ENCODE results near the gene CLECL1.
"Not testable (repeated sequence)": the region's sequence is repeated elsewhere in the genome, so short reads cannot be mapped to it uniquely, and the experiment has no call there.

The CLECL1 gene

DNA sequence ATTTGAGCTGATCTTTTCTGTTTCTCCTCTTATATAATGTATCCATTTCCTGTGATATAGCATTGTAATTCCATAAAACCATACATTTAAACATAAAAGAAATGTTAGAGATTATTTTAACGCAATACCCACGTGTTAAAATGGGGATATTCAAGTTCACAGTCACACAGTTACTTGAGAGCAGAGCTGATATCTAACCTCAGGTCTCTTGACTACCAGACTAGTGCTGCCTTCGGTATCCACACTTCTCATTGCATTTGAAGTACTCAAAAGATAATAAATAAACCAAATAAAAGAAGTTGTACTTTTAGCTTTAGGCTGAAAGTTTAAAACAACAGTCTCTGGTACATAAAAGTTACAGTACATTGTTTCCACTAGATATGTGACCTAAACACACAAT, 2.9 kb downstream of the CLECL1 start:
- ATAC-seq (replicated peaks; ENCODE audit: extremely low read depth, poor library complexity, severe bottlenecking) (peak; percentile 52), DNase-seq (ENCODE audit: low spot score in 2 of 2) (no peak)
- H3K36me3 Mint-ChIP-seq (ENCODE audit: insufficient read depth), result no peaks in the 10 kb centered on the region
- peaks cover 10% of the 10 kb centered on the region for H3K4me1 Mint-ChIP-seq
- H3K9me3 Mint-ChIP-seq, result no peaks in the 10 kb centered on the region
- H3K27me3 Mint-ChIP-seq, result no peaks in the 10 kb centered on the region
- H3K4me3 Mint-ChIP-seq, result no peak overlapping the region
- no peak overlapping the region for H3K27ac Mint-ChIP-seq (ENCODE audit: low read depth)

DNA sequence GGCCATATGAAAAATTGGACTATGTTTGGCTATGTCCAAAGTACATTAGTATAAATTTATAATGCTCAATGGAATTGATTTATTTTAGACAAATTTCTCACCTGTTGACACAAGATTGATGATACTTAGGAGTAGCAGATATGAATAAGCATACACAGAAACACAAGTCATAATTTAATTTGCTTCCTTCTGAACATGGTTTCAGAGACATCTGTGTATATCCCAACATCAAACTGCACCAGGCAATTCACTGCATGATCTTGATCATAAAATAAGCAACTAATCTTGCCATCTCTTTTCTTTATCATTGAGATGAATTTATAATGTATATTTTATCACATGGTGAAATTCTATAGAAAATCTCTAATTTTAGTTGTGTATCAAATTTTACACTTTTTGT, 3.8 kb downstream of the CLECL1 start:
- Mint-ChIP-seq H3K27ac (ENCODE audit: low read depth) (no peak overlapping the region), H3K9me3 (no peaks in the 10 kb centered on the region), H3K4me3 (no peak overlapping the region), H3K27me3 (no peaks in the 10 kb centered on the region), H3K36me3 (ENCODE audit: insufficient read depth) (no peaks in the 10 kb centered on the region), H3K4me1 (peaks cover 10% of the 10 kb centered on the region)
- no peak for ATAC-seq (replicated peaks; ENCODE audit: extremely low read depth, poor library complexity, severe bottlenecking)
- DNase-seq (ENCODE audit: low spot score in 2 of 2), result no peak

GRCh38 chr12:9727813-9728212, 5.1 kb downstream of the CLECL1 start:
- no peak overlapping the region for H3K4me3 Mint-ChIP-seq
- H3K27ac Mint-ChIP-seq (ENCODE audit: low read depth), result no peak overlapping the region

DNA sequence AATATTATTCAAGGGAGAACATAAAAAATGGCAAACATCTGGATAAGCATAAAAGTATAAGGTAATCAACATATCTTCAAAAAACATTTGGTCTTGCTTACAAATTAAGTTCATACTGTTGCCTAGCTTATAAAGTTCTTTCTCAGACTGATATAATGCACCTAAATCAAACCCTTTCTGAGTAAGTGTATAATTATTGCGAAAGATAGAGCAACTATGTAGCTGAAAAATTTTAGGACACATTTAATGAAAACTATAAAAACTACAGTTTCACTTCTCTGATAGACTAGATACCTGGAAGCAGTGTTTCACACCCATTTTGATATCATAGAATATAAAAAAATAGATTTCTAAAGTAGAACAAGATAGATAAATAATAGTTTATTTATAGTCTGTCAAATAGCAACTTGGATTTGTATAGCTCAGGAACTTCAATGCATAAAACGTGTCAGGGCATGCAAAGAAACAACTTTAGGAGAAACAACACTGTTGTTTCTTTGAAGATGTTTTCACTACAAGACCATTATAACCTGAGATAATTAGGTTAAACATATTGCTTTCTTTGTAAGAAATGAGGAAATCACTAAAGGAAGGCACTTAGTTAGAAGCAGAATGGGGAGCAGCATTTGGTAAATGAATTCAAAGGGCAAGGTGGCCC, 7.6 kb downstream of the CLECL1 start:
- H3K4me3 Mint-ChIP-seq, result no peak overlapping the region
- H3K4me1 Mint-ChIP-seq, result no peaks in the 10 kb centered on the region

More at GRCh38 chr12:9727813-9728212, 5.1 kb downstream of the CLECL1 start:
- no peak for DNase-seq (ENCODE audit: low spot score in 2 of 2)
- no peaks in the 10 kb centered on the region for H3K36me3 Mint-ChIP-seq (ENCODE audit: insufficient read depth)
- peaks cover 3% of the 10 kb centered on the region for H3K4me1 Mint-ChIP-seq
- ATAC-seq (replicated peaks; ENCODE audit: extremely low read depth, poor library complexity, severe bottlenecking), result no peak
- H3K27me3 Mint-ChIP-seq, result no peaks in the 10 kb centered on the region
- H3K9me3 Mint-ChIP-seq, result no peaks in the 10 kb centered on the region

DNA sequence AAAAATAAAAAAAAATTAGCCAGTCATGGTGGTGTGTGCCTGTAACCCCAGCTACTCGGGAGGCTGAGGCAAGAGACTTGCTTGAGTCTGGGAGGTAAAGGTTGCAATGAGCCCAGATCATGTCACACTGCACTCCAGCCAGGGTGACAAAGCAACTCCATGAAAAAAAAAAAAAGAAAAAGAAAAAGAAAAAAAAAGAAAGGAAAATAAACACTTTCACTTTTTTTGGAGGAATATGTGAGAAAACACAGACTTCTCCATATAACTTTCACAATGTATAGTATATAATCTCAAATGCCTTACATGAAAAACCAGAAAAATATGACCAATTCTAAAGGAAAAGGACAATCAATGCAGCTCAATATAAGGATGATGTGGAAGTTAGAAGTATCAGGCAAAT, 8.9 kb downstream of the CLECL1 start:
- H3K27ac Mint-ChIP-seq (ENCODE audit: low read depth), result no peak overlapping the region
- no peak overlapping the region for H3K4me3 Mint-ChIP-seq
- no peak for DNase-seq (ENCODE audit: low spot score in 2 of 2)
- no peaks in the 10 kb centered on the region for H3K4me1 Mint-ChIP-seq
- no peak for ATAC-seq (replicated peaks; ENCODE audit: extremely low read depth, poor library complexity, severe bottlenecking)
- no peaks in the 10 kb centered on the region for H3K27me3 Mint-ChIP-seq
- H3K36me3 Mint-ChIP-seq (ENCODE audit: insufficient read depth), result peaks cover 2% of the 10 kb centered on the region
- no peaks in the 10 kb centered on the region for H3K9me3 Mint-ChIP-seq

More for the DNA sequence above, 7.6 kb downstream of the CLECL1 start:
- H3K9me3 Mint-ChIP-seq, result no peaks in the 10 kb centered on the region
- H3K27me3 Mint-ChIP-seq, result no peaks in the 10 kb centered on the region
- DNase-seq (ENCODE audit: low spot score in 2 of 2) (no peak), ATAC-seq (replicated peaks; ENCODE audit: extremely low read depth, poor library complexity, severe bottlenecking) (no peak)
- H3K36me3 Mint-ChIP-seq (ENCODE audit: insufficient read depth), result peaks cover 2% of the 10 kb centered on the region
- H3K27ac Mint-ChIP-seq (ENCODE audit: low read depth), result no peak overlapping the region

DNA sequence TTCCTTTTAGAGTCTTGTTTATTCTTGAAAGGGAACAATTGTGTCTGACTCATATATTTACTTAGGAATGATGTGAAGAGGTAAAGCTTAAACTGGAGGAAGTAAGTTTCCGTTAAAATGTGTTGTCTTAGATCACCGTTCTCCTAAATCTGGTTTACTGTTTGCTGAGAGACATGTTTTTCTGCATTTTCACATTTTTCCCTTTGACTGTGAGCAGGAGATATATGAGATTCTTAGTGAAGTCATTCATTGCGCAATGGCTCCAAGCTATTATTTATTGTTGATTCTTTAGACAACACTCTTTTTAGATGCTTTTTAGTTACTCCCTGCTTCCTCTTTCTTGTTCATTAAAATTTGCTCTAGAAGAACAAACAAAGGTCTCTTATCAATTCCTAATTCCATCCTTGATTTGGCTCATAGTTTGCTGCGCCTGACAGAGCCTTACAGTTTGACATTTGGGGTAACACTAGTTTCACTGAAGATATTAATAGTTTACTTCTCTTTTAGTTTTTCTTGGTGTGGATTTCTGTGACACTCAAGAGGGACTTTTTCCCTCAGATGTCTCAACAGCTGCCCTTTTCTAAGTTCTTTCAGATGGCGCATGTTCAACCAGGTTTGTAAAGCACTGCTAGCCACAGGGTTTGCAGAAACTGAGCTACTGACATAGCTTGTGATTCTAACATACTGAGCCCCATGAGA, 11.4 kb downstream of the CLECL1 start:
- Mint-ChIP-seq H3K9me3 (no peaks in the 10 kb centered on the region), H3K36me3 (ENCODE audit: insufficient read depth) (peaks cover 2% of the 10 kb centered on the region), H3K27me3 (no peaks in the 10 kb centered on the region), H3K27ac (ENCODE audit: low read depth) (peak overlapping the region; percentile 39), H3K4me1 (no peaks in the 10 kb centered on the region), H3K4me3 (no peak overlapping the region)
- no peak for DNase-seq (ENCODE audit: low spot score in 2 of 2)
- no peak for ATAC-seq (replicated peaks; ENCODE audit: extremely low read depth, poor library complexity, severe bottlenecking)

DNA sequence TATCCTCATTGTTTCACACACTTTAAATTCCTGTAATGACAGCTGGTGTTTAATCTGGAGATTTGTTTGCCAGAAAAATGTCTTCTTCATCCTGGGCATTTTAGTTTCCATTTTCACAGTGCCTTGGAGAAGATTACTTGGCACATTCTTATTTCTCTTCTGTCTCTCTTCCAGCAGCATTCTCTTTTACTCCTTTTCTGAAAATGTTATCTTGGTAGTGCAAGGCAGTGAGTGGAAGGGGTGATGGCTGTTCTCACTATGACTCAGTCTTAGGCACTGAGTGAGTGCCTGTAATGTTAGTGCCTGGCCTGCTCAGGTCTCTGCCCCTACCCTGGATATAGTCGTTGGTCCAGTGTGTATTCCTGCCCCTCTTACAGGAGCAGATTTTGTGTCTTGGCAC, 13.1 kb downstream of the CLECL1 start:
- Mint-ChIP-seq H3K4me3 (no peak overlapping the region), H3K27me3 (no peaks in the 10 kb centered on the region), H3K9me3 (no peaks in the 10 kb centered on the region), H3K27ac (ENCODE audit: low read depth) (no peak overlapping the region), H3K4me1 (peaks cover 10% of the 10 kb centered on the region), H3K36me3 (ENCODE audit: insufficient read depth) (peaks cover 2% of the 10 kb centered on the region)
- DNase-seq (ENCODE audit: low spot score in 2 of 2), result no peak
- ATAC-seq (replicated peaks; ENCODE audit: extremely low read depth, poor library complexity, severe bottlenecking), result no peak

GRCh38 chr12:9718968-9719367, 13.9 kb downstream of the CLECL1 start:
- no peaks in the 10 kb centered on the region for H3K9me3 Mint-ChIP-seq
- peaks cover 2% of the 10 kb centered on the region for H3K36me3 Mint-ChIP-seq (ENCODE audit: insufficient read depth)
- ATAC-seq (replicated peaks; ENCODE audit: extremely low read depth, poor library complexity, severe bottlenecking) (no peak), DNase-seq (ENCODE audit: low spot score in 2 of 2) (no peak)
- H3K4me1 Mint-ChIP-seq, result peaks cover 10% of the 10 kb centered on the region
- H3K4me3 Mint-ChIP-seq, result no peak overlapping the region
- H3K27me3 Mint-ChIP-seq, result no peaks in the 10 kb centered on the region
- no peak overlapping the region for H3K27ac Mint-ChIP-seq (ENCODE audit: low read depth)

DNA sequence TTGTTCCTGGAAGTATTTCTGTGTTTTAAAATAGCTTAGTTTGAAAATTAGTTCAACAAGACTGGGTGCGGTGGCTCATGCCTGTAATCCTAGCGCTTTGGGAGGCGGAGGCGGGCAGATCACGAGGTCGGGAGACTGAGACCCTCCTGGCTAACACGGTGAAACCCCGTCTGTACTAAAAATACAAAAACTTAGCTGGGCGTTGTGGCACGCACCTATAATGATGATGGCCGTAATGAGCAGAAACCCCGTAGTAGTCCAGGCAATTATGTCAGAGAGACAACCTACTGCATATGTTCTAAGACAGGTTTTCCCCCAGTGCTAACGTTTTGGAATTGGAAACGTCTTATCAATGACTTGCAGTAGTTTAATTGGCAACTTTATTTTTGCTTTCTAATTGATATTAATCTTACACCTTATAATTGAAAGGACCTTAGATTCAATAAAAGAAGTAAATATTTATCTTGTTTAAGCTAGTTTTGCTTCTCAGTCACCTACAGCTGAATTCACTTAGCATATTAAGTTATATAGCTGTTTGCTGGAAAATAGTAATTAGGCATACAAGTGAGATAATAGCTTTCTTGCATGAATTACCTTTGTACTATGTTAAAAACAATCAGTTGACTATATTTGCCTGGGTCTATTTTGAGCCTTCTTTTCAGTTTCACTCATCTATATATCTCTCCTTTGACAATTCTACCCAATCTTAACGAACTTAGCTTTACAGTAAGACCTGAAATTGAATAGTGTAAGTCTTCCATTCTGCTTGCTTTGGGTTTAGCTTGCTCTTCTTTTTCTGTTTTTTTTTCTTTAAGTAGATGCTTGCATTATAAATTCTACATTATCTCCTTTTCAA, 15.6 kb downstream of the CLECL1 start:
- Mint-ChIP-seq H3K9me3 (no peaks in the 10 kb centered on the region), H3K36me3 (ENCODE audit: insufficient read depth) (peaks cover 2% of the 10 kb centered on the region), H3K27ac (ENCODE audit: low read depth) (no peak overlapping the region), H3K27me3 (no peaks in the 10 kb centered on the region), H3K4me3 (no peak overlapping the region), H3K4me1 (peaks cover 10% of the 10 kb centered on the region)
- no peak for DNase-seq (ENCODE audit: low spot score in 2 of 2)
- no peak for ATAC-seq (replicated peaks; ENCODE audit: extremely low read depth, poor library complexity, severe bottlenecking)

DNA sequence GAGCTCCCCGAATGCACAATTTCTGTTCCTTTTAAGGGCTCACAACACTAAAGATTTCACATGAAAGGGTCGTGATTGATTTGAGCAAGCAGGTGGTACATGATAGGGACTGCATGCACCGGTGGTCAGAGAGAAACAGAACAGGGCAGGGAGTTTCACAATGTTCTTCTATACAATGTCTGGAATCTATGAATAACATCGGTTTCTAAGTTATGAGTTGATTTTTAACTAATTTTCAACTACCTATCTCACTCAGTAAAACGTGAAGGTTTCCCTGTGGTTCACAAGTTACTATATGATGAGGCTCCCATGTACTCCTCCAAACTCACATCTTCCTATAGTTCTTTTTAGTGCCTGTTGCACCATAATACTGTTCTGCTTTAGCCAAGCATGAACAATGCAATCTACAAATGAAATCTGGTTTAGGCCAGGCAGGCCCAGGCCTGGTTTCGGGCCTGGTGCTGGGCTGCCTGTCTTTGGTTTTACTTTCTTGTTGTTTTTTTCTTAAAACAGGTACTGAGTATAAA, 19.8 kb downstream of the CLECL1 start:
- not testable (repeated sequence) for H3K4me3 Mint-ChIP-seq; H3K27me3 Mint-ChIP-seq; DNase-seq (ENCODE audit: low spot score in 2 of 2); ATAC-seq (replicated peaks; ENCODE audit: extremely low read depth, poor library complexity, severe bottlenecking); H3K27ac Mint-ChIP-seq (ENCODE audit: low read depth); H3K36me3 Mint-ChIP-seq (ENCODE audit: insufficient read depth); H3K9me3 Mint-ChIP-seq
- peaks cover 40% of the 10 kb centered on the region for H3K4me1 Mint-ChIP-seq

DNA sequence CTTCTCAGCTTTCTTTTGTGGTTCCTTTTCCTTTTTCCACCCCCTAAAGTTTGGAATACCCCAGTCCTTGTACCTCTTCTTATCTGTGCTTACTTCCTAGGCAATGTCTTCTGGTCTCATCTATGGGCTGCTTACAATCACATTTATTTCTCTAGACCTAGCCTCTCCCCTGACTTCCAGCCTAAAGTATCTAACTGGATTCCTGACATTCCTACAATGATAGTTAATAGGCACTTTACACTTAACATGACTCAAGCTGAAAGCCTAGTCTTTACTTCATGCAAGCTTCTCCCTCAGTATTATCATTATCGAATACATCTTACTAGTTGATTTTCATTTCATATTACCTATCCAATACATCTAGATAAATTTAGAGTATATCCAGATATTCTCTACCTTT, 21.2 kb downstream of the CLECL1 start:
- Mint-ChIP-seq H3K36me3 (ENCODE audit: insufficient read depth) (peaks cover 5% of the 10 kb centered on the region), H3K4me3 (no peak overlapping the region), H3K9me3 (no peaks in the 10 kb centered on the region), H3K4me1 (peaks cover 51% of the 10 kb centered on the region), H3K27ac (ENCODE audit: low read depth) (peak overlapping the region; percentile 36), H3K27me3 (no peaks in the 10 kb centered on the region)
- ATAC-seq (replicated peaks; ENCODE audit: extremely low read depth, poor library complexity, severe bottlenecking) (no peak), DNase-seq (ENCODE audit: low spot score in 2 of 2) (no peak)

GRCh38 chr12:9710584-9711375, 22.1 kb downstream of the CLECL1 start:
- peaks cover 52% of the 10 kb centered on the region for H3K4me1 Mint-ChIP-seq
- peaks cover 4% of the 10 kb centered on the region for H3K9me3 Mint-ChIP-seq
- peaks cover 8% of the 10 kb centered on the region for H3K36me3 Mint-ChIP-seq (ENCODE audit: insufficient read depth)
- DNase-seq (ENCODE audit: low spot score in 2 of 2) (no peak), ATAC-seq (replicated peaks; ENCODE audit: extremely low read depth, poor library complexity, severe bottlenecking) (no peak)
- H3K4me3 Mint-ChIP-seq, result no peak overlapping the region
- peak overlapping the region; percentile 29 for H3K27ac Mint-ChIP-seq (ENCODE audit: low read depth)
- H3K27me3 Mint-ChIP-seq, result no peaks in the 10 kb centered on the region

All from central memory CD8-positive, alpha-beta T cell (primary cell).